Measurements from ENCODE around the gene BIRC3. TPM values are rescaled to one million over a fixed set of nuclear protein-coding genes. Genes with fewer than 3 reads are reported as not detected.

BIRC3 gene
- total and polyA plus RNA-seq, 2 donors from 2014 or later, result 3.9 to 110 TPM

DNA sequence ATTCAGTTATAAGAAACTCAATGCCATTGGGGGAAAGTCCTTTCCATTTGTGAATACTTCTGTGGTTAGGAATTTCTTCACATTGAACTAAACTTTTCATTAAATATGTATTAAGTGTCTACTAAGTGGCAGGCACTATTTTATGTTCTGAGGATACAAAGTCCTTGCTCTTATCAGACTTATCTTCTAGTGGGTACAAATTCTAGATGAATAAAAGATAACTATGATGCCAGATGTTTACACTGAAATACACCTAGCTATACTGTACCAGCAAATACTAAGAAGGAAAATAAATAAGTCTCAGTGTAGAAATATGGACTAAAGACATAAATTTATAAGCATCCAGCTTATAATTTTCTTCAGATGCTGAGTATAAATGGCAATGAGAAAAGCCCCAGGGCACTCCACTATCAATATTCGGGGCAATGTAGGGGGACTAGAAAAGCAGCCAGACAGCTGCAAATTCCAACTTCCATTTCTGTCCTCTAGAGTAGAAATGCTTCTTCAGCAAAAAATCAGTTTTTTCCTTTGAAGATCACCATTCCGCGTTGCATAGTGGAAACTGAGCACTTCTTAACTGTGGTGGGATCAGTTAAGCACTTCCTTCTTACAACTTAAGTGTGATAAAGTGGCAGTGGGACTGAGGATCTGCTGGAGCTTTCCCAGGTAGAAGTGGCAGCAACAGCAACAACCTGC is 11.8 kb upstream of the BIRC3 start:
- Histone ChIP-seq H3K9ac (ENCODE audit: low read length in 3 of 3) (no peak overlapping the region), H3K27me3 (ENCODE audit: control insufficient read depth, insufficient read depth, low read length) (no peaks in the 10 kb centered on the region), H3K4me1 (ENCODE audit: control insufficient read depth in 2 of 3, insufficient read depth in 2 of 3, low read depth in 1 of 3, low read length in 3 of 3) (no peaks in the 10 kb centered on the region), H3K9me3 (ENCODE audit: control insufficient read depth in 2 of 3, insufficient read depth in 1 of 3, low read length in 3 of 3) (no peaks in the 10 kb centered on the region), H3K36me3 (ENCODE audit: control insufficient read depth in 2 of 3, insufficient read depth in 3 of 3, low read length in 3 of 3) (no peaks in the 10 kb centered on the region), H3K4me3 (ENCODE audit: low read length in 3 of 3) (no peak overlapping the region), H3K27ac (ENCODE audit: low read depth in 2 of 2, low read length in 2 of 2) (no peak overlapping the region)
- FAIRE-seq, result no peak
- intact Hi-C loops (cut with DNase I), result no loop called here
- TF ChIP-seq, protein P1, sequence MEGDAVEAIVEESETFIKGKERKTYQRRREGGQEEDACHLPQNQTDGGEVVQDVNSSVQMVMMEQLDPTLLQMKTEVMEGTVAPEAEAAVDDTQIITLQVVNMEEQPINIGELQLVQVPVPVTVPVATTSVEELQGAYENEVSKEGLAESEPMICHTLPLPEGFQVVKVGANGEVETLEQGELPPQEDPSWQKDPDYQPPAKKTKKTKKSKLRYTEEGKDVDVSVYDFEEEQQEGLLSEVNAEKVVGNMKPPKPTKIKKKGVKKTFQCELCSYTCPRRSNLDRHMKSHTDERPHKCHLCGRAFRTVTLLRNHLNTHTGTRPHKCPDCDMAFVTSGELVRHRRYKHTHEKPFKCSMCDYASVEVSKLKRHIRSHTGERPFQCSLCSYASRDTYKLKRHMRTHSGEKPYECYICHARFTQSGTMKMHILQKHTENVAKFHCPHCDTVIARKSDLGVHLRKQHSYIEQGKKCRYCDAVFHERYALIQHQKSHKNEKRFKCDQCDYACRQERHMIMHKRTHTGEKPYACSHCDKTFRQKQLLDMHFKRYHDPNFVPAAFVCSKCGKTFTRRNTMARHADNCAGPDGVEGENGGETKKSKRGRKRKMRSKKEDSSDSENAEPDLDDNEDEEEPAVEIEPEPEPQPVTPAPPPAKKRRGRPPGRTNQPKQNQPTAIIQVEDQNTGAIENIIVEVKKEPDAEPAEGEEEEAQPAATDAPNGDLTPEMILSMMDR (IDR thresholded peaks at IDR 0.05; ENCODE audit: borderline replicate concordance, extremely low read depth, insufficient read depth), result no peak
- DNase-seq, result no peak

GRCh38 chr11:102306048-102306597 is 11.2 kb upstream of the BIRC3 start:
- H3K27ac ChIP-seq (ENCODE audit: low read depth in 2 of 2, low read length in 2 of 2), result no peak overlapping the region

GRCh38 chr11:102306817-102307726 is 10.2 kb upstream of the BIRC3 start:
- H3K9ac ChIP-seq (ENCODE audit: low read length in 3 of 3), result no peak overlapping the region
- H3K27me3 ChIP-seq (ENCODE audit: control insufficient read depth, insufficient read depth, low read length), result no peaks in the 10 kb centered on the region
- DNase-seq (no peak), FAIRE-seq (no peak)
- H3K4me3 ChIP-seq (ENCODE audit: low read length in 3 of 3), result no peak overlapping the region
- H3K27ac ChIP-seq (ENCODE audit: low read depth in 2 of 2, low read length in 2 of 2), result no peak overlapping the region
- H3K9me3 ChIP-seq (ENCODE audit: control insufficient read depth in 2 of 3, insufficient read depth in 1 of 3, low read length in 3 of 3), result no peaks in the 10 kb centered on the region
- H3K4me1 ChIP-seq (ENCODE audit: control insufficient read depth in 2 of 3, insufficient read depth in 2 of 3, low read depth in 1 of 3, low read length in 3 of 3), result no peaks in the 10 kb centered on the region
- intact Hi-C loops (cut with DNase I), result no loop called here
- TF ChIP-seq, protein P1 (IDR thresholded peaks at IDR 0.05; ENCODE audit: borderline replicate concordance, extremely low read depth, insufficient read depth), result no peak
- H3K36me3 ChIP-seq (ENCODE audit: control insufficient read depth in 2 of 3, insufficient read depth in 3 of 3, low read length in 3 of 3), result no peaks in the 10 kb centered on the region

More at GRCh38 chr11:102306048-102306597, 11.2 kb upstream of the BIRC3 start:
- Histone ChIP-seq H3K4me3 (ENCODE audit: low read length in 3 of 3) (no peak overlapping the region), H3K36me3 (ENCODE audit: control insufficient read depth in 2 of 3, insufficient read depth in 3 of 3, low read length in 3 of 3) (no peaks in the 10 kb centered on the region), H3K9ac (ENCODE audit: low read length in 3 of 3) (no peak overlapping the region), H3K27me3 (ENCODE audit: control insufficient read depth, insufficient read depth, low read length) (no peaks in the 10 kb centered on the region), H3K9me3 (ENCODE audit: control insufficient read depth in 2 of 3, insufficient read depth in 1 of 3, low read length in 3 of 3) (no peaks in the 10 kb centered on the region), H3K4me1 (ENCODE audit: control insufficient read depth in 2 of 3, insufficient read depth in 2 of 3, low read depth in 1 of 3, low read length in 3 of 3) (no peaks in the 10 kb centered on the region)
- FAIRE-seq (no peak), DNase-seq (peak in 1 of 5 donors; percentile 86)
- intact Hi-C loops (cut with DNase I), result no loop called here
- TF ChIP-seq, protein P1 (IDR thresholded peaks at IDR 0.05; ENCODE audit: borderline replicate concordance, extremely low read depth, insufficient read depth), result no peak

All from kidney (tissue), 14 donors.